Prostate gland (tissue), 2 donors: ENCODE measurements around the gene CTNNA2.

Experiments used
- CTCF ChIP-seq, 4 experiments: fragments of 200-600 bp in 2 of 4; fragments of 450-650 bp in 2 of 4; sonication (generic) in 2 of 4; IDR thresholded peaks; 1 replicate in 3 of 4; 2 replicates in 1 of 4; pipeline ENCODE4 v1.5.1; 2016 to 2019; ENCODE audit warnings: antibody characterized with exemption in 4 of 4, mild to moderate bottlenecking in 2 of 4, moderate library complexity in 2 of 4
- POLR2A ChIP-seq: fragments of 450-650 bp; IDR thresholded peaks from one replicate; pipeline ENCODE4 v1.6.1; 2016; ENCODE audit warnings: antibody characterized with exemption, mild to moderate bottlenecking
- POLR2AphosphoS5 ChIP-seq: sonication (generic); formaldehyde crosslinking; IDR thresholded peaks from one replicate; pipeline ENCODE4 v1.6.1; 2017; ENCODE audit warnings: antibody characterized with exemption

- no peak for TF ChIP-seq POLR2A
- no peak for TF ChIP-seq CTCF (IDR thresholded peaks at IDR 0.05)
- TF ChIP-seq POLR2AphosphoS5 = no peak
Observed at GRCh38 chr2:80634590-80634989, 1121.7 kb downstream of the CTNNA2 start.
